HG03025 (cell line): ENCODE measurements around the gene AMOTL1.
"Not testable (repeated sequence)": the region's sequence is repeated elsewhere in the genome, so short reads cannot be mapped to it uniquely, and the experiment has no call there.

Experiments
- ATAC-seq: cut with Tn5 transposase; IDR thresholded peaks from one replicate; pipeline ENCODE4 v1.9.1; 2021; ENCODE audit warnings: mild to moderate bottlenecking, moderate library complexity; ENCODE audit not compliant: unreplicated experiment, low FRiP score

Gene AMOTL1

DNA sequence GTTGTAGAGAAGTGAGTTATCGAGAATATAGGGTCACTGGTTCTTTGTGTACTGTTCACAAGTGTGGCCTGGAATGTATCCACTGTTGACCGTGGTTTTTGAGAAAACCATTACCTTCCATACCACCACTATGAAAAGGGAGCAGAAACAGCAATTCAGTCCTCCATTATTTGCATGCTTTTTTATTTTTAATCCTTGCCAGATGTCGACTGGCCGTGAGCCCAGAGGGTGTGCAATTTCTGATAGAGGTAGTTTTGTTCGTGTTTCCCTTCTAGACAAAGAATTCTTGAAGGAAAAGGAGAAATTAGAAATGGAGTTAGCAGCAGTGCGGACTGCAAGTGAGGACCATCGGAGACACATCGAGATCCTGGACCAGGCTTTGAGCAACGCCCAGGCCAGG lies 81.7 kb downstream of the AMOTL1 start:
- no peak for ATAC-seq

GRCh38 chr11:94851864-94852636 lies 83.9 kb downstream of the AMOTL1 start:
- no peak for ATAC-seq

GRCh38 chr11:94853288-94853687 lies 85.1 kb downstream of the AMOTL1 start:
- not testable (repeated sequence) for ATAC-seq

DNA sequence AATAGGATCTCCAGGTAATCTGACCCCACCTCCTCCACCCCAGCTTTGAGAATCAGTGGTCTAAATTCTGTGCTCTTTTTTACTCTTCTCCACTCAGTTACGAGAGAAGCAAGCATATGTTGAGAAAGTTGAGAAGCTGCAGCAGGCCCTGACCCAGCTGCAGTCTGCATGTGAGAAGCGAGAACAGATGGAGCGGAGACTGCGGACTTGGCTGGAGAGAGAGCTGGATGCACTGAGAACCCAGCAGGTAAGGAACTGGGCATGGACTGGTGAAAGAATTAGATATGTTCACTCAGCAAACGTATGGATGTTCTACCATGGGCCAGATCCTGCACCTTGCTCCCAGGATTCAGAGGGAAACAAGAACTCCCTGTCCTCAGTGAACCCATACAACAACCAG lies 85.7 kb downstream of the AMOTL1 start:
- no peak for ATAC-seq

DNA sequence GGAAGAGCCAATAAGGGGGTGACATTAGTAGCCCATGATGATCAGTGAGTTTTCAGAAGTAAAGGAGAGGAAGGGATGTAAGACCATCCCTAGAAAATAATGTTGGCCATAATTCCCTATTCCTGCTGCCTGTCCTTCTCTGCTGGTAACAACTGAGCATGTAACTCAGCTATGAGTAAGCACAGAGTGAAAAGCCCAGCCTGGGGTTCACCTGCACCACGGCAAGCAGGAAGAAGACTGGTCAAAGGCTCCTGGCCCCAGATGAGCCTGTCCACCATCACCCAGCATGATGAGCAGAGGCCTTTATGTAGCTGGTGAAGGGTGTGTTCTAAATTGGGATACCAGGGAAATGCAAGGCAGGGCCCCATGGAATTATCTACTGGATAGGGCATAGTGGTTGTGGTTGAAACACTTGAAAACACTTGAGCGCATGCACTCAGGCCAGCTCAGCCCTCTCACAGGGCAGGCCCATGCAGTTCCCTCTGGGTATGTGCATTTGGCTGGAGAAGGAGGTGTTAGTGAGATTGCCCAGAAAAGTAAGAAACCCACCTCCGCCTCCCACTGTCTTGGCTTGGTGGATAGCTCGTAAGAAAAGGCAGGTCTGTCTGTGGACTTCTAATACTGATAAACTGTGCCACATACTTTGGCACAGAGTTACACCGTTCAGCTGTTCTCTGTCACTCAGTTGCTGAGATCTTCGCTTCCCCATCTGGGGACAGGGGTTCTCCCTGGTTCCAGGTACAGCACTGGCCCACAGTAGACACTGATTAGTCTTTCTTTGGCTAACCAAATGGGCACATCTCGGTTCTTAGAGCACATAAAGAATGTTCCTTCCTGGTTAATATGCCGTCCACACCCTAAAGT lies 86.8 kb downstream of the AMOTL1 start:
- ATAC-seq, result no peak

DNA sequence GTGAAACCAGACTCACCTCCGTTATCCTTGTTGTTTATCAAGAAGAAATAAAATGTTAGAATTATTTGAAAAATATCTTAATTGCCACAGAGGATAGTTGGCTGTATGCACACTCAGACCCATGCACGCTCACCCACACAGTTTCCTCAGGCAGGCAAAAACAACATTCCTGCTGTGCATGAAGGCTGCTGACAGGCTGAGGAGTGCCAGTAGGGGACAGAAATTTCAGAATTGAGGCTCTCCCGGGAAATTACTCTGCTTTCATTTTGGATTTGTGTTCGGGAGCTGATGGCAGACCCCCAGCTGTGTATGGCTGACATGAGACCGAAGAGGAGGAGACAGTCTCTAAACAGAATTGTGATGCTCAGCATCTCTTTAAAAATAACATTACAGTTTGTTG lies 87.5 kb downstream of the AMOTL1 start:
- ATAC-seq, result no peak

- ATAC-seq, result no peak
Measured at GRCh38 chr11:94856443-94856842, 88.3 kb downstream of the AMOTL1 start.

- no peak for ATAC-seq
Measured at GRCh38 chr11:94857337-94857736, 89.2 kb downstream of the AMOTL1 start.

- no peak for ATAC-seq
Measured at GRCh38 chr11:94858012-94858705, 90.0 kb downstream of the AMOTL1 start.

- no peak for ATAC-seq
Measured at GRCh38 chr11:94860333-94860732, 92.2 kb downstream of the AMOTL1 start.

GRCh38 chr11:94861306-94861845 lies 93.2 kb downstream of the AMOTL1 start:
- no peak for ATAC-seq

GRCh38 chr11:94862926-94863880 lies 95.0 kb downstream of the AMOTL1 start:
- no peak for ATAC-seq

- no peak for ATAC-seq
Measured at GRCh38 chr11:94864506-94865045, 96.4 kb downstream of the AMOTL1 start.

DNA sequence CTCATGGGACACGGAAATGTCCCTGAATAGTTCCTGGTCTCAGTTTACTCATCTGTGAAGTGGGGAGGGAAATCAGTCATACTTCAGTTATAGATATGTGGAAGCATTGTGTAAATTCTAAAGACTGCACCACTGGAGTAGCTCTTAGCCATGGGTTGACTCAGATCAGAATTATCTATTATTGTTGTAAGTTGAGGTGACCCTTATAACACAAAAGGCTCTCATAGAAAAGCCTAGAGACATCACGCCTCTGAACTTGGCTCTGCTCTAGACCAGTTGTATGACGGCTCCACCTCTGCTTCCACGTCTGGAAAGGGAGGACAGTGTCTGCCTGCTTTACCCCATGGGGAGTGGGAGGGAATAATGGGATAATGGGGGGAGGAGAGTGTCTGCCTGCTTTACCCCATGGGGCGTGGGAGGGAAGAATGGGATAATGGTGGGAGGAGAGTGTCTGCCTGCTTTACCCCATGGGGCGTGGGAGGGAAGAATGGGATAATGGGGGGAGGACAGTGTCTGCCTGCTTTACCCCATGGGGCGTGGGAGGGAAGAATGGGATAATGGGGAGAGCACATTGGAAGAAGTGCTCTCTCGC lies 98.2 kb downstream of the AMOTL1 start:
- no peak for ATAC-seq

- no peak for ATAC-seq
Measured at GRCh38 chr11:94866936-94867795, 99.0 kb downstream of the AMOTL1 start.

- ATAC-seq, result no peak
Measured at GRCh38 chr11:94868468-94868867, 100.3 kb downstream of the AMOTL1 start.

DNA sequence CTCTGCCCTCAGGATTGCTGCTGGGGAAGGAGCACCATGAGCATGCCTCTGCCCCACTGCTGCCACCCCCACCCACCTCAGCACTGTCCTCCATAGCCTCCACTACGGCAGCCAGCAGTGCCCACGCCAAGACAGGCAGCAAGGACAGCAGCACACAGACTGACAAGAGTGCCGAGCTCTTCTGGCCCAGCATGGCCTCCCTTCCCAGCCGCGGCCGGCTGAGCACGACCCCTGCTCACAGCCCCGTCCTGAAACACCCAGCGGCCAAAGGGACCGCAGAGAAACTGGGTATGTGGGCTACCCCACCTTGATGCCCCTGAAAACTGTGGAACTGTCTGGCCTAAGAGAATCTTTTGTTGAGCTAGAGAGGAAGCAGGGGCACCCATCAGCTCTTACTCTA lies 101.0 kb downstream of the AMOTL1 start:
- no peak for ATAC-seq

DNA sequence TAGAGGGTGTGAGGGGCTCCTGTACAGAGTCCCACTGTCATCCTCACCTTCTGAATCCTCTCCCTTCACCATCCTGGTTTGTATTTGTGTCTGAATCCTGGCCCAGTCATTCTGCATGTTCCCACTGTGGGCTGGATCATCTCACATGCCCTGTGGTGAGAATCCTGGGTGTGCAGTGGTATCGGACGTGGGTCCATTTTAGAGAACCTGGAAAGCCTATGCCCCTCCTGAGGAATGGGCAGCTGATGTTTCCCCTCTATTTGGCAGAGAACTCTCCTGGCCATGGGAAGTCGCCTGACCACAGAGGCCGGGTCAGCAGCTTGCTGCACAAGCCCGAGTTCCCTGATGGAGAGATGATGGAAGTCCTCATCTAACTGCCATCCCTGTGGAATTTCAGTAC lies 102.3 kb downstream of the AMOTL1 start:
- no peak for ATAC-seq
